H1 (cell line): ENCODE data around the gene PILRB. TPM values are rescaled to one million over a fixed set of nuclear protein-coding genes. Genes with fewer than 3 reads are reported as not detected.
"Not testable (repeated sequence)": the region's sequence is repeated elsewhere in the genome, so short reads cannot be mapped to it uniquely, and the experiment has no call there.

Source experiments
- CTCF ChIA-PET: fragments of 300-600 bp; sonication (Branson Sonifier 250); formaldehyde crosslinking; loops from one replicate; lab custom pipeline; 2021; ENCODE audit not compliant: partially characterized antibody; lab: Charles Lee
- POLR2A ChIA-PET: fragments of 300-600 bp; sonication (Branson Sonifier 250); formaldehyde crosslinking; loops from one replicate; lab custom pipeline; 2021; ENCODE audit warnings: inconsistent platforms; ENCODE audit not compliant: partially characterized antibody; lab: Charles Lee
- DNase-seq, 2 experiments: peaks; one replicate each; pipeline versions ENCODE4 v3.0.0 to v3.0.0-alpha.2; 2010 to 2022; ENCODE audit warnings: low spot score in 2 of 2, low read depth in 1 of 2, mixed read lengths in 1 of 2
- FAIRE-seq: peaks from 2 replicates; lab custom pipeline; 2011; peaks lifted over from hg19 to GRCh38; lab: Jason Lieb, UNC
- H2AFZ ChIP-seq: 2 replicates; pipeline ENCODE4 v1.8.1; 2012; ENCODE audit warnings: low read length, inconsistent platforms
- H2AK5ac ChIP-seq: 2 replicates; pipeline ENCODE4 v1.6.1; 2013; ENCODE audit warnings: low read depth, low read length
- H2BK120ac ChIP-seq: replicated peaks from 2 replicates; pipeline ENCODE3; 2013; ENCODE audit warnings: low read depth, low read length, inconsistent platforms
- H2BK12ac ChIP-seq: 2 replicates; pipeline ENCODE4 v1.6.1; 2013; ENCODE audit warnings: low read depth, low read length
- H2BK15ac ChIP-seq: 2 replicates; pipeline ENCODE4 v1.6.1; 2013; ENCODE audit warnings: low read length
- H2BK20ac ChIP-seq: 2 replicates; pipeline ENCODE4 v1.6.1; 2013; ENCODE audit warnings: low read length
- H2BK5ac ChIP-seq: 2 replicates; pipeline ENCODE4 v1.6.1; 2013; ENCODE audit warnings: low read depth, low read length
- H3K14ac ChIP-seq: 2 replicates; pipeline ENCODE4 v1.6.1; 2013; ENCODE audit warnings: inconsistent platforms; ENCODE audit not compliant: insufficient read length
- H3K18ac ChIP-seq: 2 replicates; pipeline ENCODE4 v1.6.1; 2013; ENCODE audit warnings: low read length; ENCODE audit errors: extremely low read depth
- H3K23ac ChIP-seq: 2 replicates; pipeline ENCODE4 v1.6.1; 2013; ENCODE audit warnings: inconsistent platforms; ENCODE audit not compliant: insufficient read length
- H3K23me2 ChIP-seq: 2 replicates; pipeline ENCODE4 v1.6.1; 2013; ENCODE audit warnings: low read depth, low read length
- H3K27ac ChIP-seq: 2 replicates; pipeline ENCODE4 v1.6.1; 2011; ENCODE audit warnings: low read depth, low read length, inconsistent platforms
- H3K27me3 ChIP-seq, 4 experiments: replicated peaks in 1 of 4; 1 replicate in 1 of 4; 2 replicates in 3 of 4; pipeline versions ENCODE4 v1.6.1 to v1.8.1; 2011 to 2013; ENCODE audit warnings: low read length in 3 of 4, mild to moderate bottlenecking in 3 of 4, inconsistent platforms in 2 of 4, mixed read lengths in 2 of 4, moderate library complexity in 1 of 4; ENCODE audit not compliant: control insufficient read depth in 3 of 4, insufficient read depth in 3 of 4; ENCODE audit errors: extremely low read depth in 1 of 4
- H3K36me3 ChIP-seq, 4 experiments: 2 replicates each; pipeline versions ENCODE4 v1.6.1 to v1.8.1; 2011 to 2013; ENCODE audit warnings: mild to moderate bottlenecking in 4 of 4, low read length in 3 of 4, moderate library complexity in 2 of 4, control low read depth in 1 of 4, inconsistent platforms in 1 of 4; ENCODE audit not compliant: insufficient read depth in 4 of 4, control insufficient read depth in 2 of 4
- H3K4ac ChIP-seq: replicated peaks from 2 replicates; pipeline ENCODE3; 2013; ENCODE audit warnings: low read length, low read depth, mixed read lengths, inconsistent platforms; ENCODE audit not compliant: insufficient read length
- H3K4me1 ChIP-seq, 4 experiments: replicated peaks in 1 of 4; 1 replicate in 1 of 4; 2 replicates in 3 of 4; pipeline versions ENCODE4 v1.6.1 to v1.8.1; 2011 to 2013; ENCODE audit warnings: low read length in 3 of 4, inconsistent platforms in 2 of 4, mixed read lengths in 1 of 4; ENCODE audit not compliant: insufficient read depth in 4 of 4, control insufficient read depth in 3 of 4
- H3K4me2 ChIP-seq, 2 experiments: 2 replicates each; pipeline versions ENCODE4 v1.6.1 to v1.8.1; 2011 to 2013; ENCODE audit warnings: low read depth in 2 of 2, low read length in 2 of 2, control low read depth in 1 of 2, inconsistent platforms in 1 of 2, mild to moderate bottlenecking in 1 of 2; ENCODE audit not compliant: insufficient read depth in 1 of 2
- H3K4me3 ChIP-seq, 4 experiments: fragments of 200-600, 300-600 bp in 1 of 4; sonication (generic), shearing (Covaris generic), sonication (Bioruptor Twin) in 1 of 4; 2 replicates each; pipeline versions ENCODE4 v1.5.1 to v1.8.1; 2011 to 2016; ENCODE audit warnings: low read length in 4 of 4, low read depth in 3 of 4, control low read depth in 2 of 4, inconsistent platforms in 2 of 4, mild to moderate bottlenecking in 2 of 4, mixed read lengths in 1 of 4, moderate library complexity in 1 of 4; ENCODE audit not compliant: insufficient read depth in 2 of 4; ENCODE audit errors: extremely low read depth in 1 of 4
- H3K56ac ChIP-seq: replicated peaks from 2 replicates; pipeline ENCODE3; 2013; ENCODE audit warnings: low read depth, mild to moderate bottlenecking, mixed read lengths, low read length, inconsistent platforms; ENCODE audit not compliant: insufficient read length
- H3K79me1 ChIP-seq: 2 replicates; pipeline ENCODE4 v1.6.1; 2013; ENCODE audit warnings: low read depth, low read length, control low read depth
- H3K79me2 ChIP-seq, 2 experiments: 2 replicates each; pipeline versions ENCODE4 v1.6.1 to v1.8.1; 2012 to 2013; ENCODE audit warnings: low read length in 2 of 2, mild to moderate bottlenecking in 2 of 2, inconsistent platforms in 1 of 2; ENCODE audit not compliant: insufficient read depth in 2 of 2, control insufficient read depth in 1 of 2
- H3K9ac ChIP-seq, 4 experiments: replicated peaks in 1 of 4; 1 replicate in 1 of 4; 2 replicates in 3 of 4; pipeline versions ENCODE4 v1.6.1 to v1.8.1; 2011 to 2013; ENCODE audit warnings: low read depth in 3 of 4, low read length in 3 of 4, control low read depth in 2 of 4, mild to moderate bottlenecking in 2 of 4, moderate library complexity in 2 of 4, inconsistent platforms in 1 of 4; ENCODE audit errors: extremely low read depth in 1 of 4
- H3K9me3 ChIP-seq, 2 experiments: 2 replicates each; pipeline versions ENCODE4 v1.6.1 to v1.8.1; 2012 to 2013; ENCODE audit warnings: mild to moderate bottlenecking in 2 of 2, moderate library complexity in 2 of 2, control low read depth in 1 of 2, inconsistent platforms in 1 of 2, low read depth in 1 of 2, low read length in 1 of 2, mixed read lengths in 1 of 2; ENCODE audit not compliant: insufficient read depth in 2 of 2
- H4K20me1 ChIP-seq, 2 experiments: replicated peaks in 1 of 2; 2 replicates each; pipeline versions ENCODE3 to v1.8.1; 2011 to 2013; ENCODE audit warnings: inconsistent platforms in 2 of 2, low read length in 2 of 2, mild to moderate bottlenecking in 1 of 2; ENCODE audit not compliant: insufficient read depth in 2 of 2, control insufficient read depth in 1 of 2
- H4K5ac ChIP-seq: 2 replicates; pipeline ENCODE4 v1.6.1; 2013; ENCODE audit warnings: low read length, low read depth, mixed read lengths, inconsistent platforms; ENCODE audit not compliant: insufficient read length
- H4K8ac ChIP-seq: 2 replicates; pipeline ENCODE4 v1.8.0; 2013; ENCODE audit warnings: mild to moderate bottlenecking, moderate library complexity, low read length, inconsistent platforms; ENCODE audit not compliant: insufficient read depth; ENCODE audit errors: extremely low read depth
- H4K91ac ChIP-seq: replicated peaks from 2 replicates; pipeline ENCODE3; 2013; ENCODE audit warnings: low read length, mixed read lengths, inconsistent platforms; ENCODE audit not compliant: insufficient read length
- BACH1 ChIP-seq: IDR thresholded peaks from 2 replicates; pipeline ENCODE4 v1.6.1; 2012; ENCODE audit warnings: low read length, improper control_type of control experiment
- E2F6 ChIP-seq: IDR thresholded peaks from 2 replicates; pipeline ENCODE4 v1.6.1; 2012; ENCODE audit warnings: inconsistent platforms
- KDM5A ChIP-seq: fragments of 200-600 bp; IDR thresholded peaks from 2 replicates; pipeline ENCODE4 v1.7.1; 2012; ENCODE audit warnings: mild to moderate bottlenecking, low read length, inconsistent platforms, mixed read lengths
- MAX ChIP-seq: IDR thresholded peaks from 2 replicates; pipeline ENCODE4 v1.6.1; 2012; ENCODE audit warnings: inconsistent platforms
- NRF1 ChIP-seq: IDR thresholded peaks from 2 replicates; pipeline ENCODE4 v1.6.1; 2011; ENCODE audit warnings: mild to moderate bottlenecking, low read depth, low read length, improper control_type of control experiment
- PHF8 ChIP-seq: fragments of 200-600 bp; sonication (generic); conservative IDR thresholded peaks from 2 replicates; pipeline ENCODE4 v1.7.1; 2012; ENCODE audit warnings: low read depth, mild to moderate bottlenecking, inconsistent platforms, low read length, moderate library complexity
- POLR2A ChIP-seq, 2 experiments: IDR thresholded peaks; 1 replicate in 1 of 2; 2 replicates in 1 of 2; pipeline ENCODE4 v1.6.1; 2011; ENCODE audit warnings: low read depth in 2 of 2, low read length in 2 of 2, mild to moderate bottlenecking in 2 of 2; ENCODE audit errors: control extremely low read depth in 1 of 2
- POLR2AphosphoS5 ChIP-seq: IDR thresholded peaks from 2 replicates; pipeline ENCODE4 v1.6.1; 2011; ENCODE audit warnings: low read depth, low read length
- SIN3A ChIP-seq, 2 experiments: IDR thresholded peaks in 1 of 2; conservative IDR thresholded peaks in 1 of 2; 2 replicates each; pipeline ENCODE4 v1.6.1; 2011 to 2012; ENCODE audit warnings: low read length in 2 of 2, improper control_type of control experiment in 1 of 2, low read depth in 1 of 2, mild to moderate bottlenecking in 1 of 2
- TEAD4 ChIP-seq: IDR thresholded peaks from 2 replicates; pipeline ENCODE4 v1.6.1; 2012; ENCODE audit warnings: low read depth, low read length, inconsistent platforms, mixed read lengths
- WGBS, 2 experiments: shearing (Covaris generic) in 1 of 2; methylation state at CpG; one replicate each; pipeline versions ENCODE4 v1.1.6 to v1.1.7; 2013 to 2015; ENCODE audit warnings: low lambda C conversion rate in 2 of 2, mixed read lengths in 2 of 2, inconsistent platforms in 1 of 2, low coverage in 1 of 2, missing lambda C conversion rate in 1 of 2; ENCODE audit not compliant: insufficient replicate concordance in 2 of 2, insufficient coverage in 1 of 2, insufficient read length in 1 of 2; ENCODE audit errors: extremely low coverage in 1 of 2, missing lambda C conversion rate in 1 of 2; 5-methylcytosine and 5-hydroxymethylcytosine counted together
- polyA plus RNA-seq, 7 experiments: library from polyadenylated mRNA; depleted of rRNA in 3 of 7; stranded (reverse) in 5 of 7; unstranded in 2 of 7; fragments of >200 nt in 5 of 7; fragments of 200-250 nt in 2 of 7; gene quantifications; 1 replicate in 5 of 7; 2 replicates in 1 of 7; 4 replicates in 1 of 7; pipeline versions ENCODE4 v1.2.1 to v1.2.3, GENCODE V29; 2011 to 2013; ENCODE audit warnings: missing spikeins in 2 of 7, mixed read lengths in 2 of 7
- total RNA-seq: library from RNA; stranded (reverse); fragmentation: NEBNext Ultra II Directional; extraction: Animal tissue kit (Norgen Biotek cat#: 25700); gene quantifications from 2 replicates; pipeline ENCODE4 v1.2.1, GENCODE V29; 2021

The PILRB gene
- total and polyA plus RNA-seq, 2 of the 8 experiments (the other 6 are each of a cell fraction or from before 2014, with no cell fraction given): 32.2 to 49.9 TPM

DNA sequence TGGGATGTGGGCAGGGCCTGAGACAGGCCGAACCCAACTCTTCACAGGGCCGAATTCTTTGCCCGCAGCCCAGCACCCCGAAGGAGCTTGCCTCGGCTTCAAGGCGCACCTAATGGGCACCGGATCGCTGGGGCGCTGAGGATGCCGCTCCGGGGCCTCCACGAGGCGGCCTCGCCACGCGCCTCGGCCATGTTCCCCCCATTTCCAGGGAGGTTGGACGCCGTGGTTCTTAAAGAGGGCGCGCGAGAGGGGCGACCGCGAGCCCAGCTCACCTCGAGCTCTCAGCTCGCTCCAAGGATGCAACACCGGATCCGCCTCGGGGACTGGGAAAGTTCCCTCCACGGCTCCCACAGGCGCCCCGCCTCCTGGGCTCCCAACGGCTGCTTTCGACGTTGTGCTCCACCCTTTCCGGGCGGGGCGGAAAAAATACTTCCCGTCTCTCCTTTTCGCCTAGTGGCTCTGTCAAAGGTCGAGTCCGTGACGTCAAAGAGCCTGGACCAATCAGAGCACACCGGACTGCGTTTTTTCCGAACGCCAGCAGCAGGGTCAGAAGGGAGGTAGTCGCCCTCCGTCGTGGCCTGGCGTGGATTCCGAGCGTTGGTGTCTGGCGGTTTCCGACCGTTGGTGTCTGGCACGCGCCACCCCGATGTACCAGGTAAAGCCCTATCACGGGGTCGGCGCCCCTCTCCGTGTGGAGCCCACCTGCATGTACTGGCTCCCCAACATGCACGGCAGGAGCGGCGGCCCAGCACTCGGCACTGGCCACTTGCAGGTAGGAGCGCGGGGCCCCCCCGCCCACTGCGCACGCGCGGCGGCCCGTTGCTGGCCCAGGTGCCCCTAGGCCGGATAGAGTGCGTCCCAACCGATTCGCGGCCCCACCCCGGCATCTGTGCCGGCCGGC lies 22.1 kb upstream of the PILRB start:
- H3K4me1 ChIP-seq, FAIRE-seq, H3K14ac ChIP-seq, H3K23ac ChIP-seq, H3K79me1 ChIP-seq, H2BK12ac ChIP-seq, H3K56ac ChIP-seq, H3K23me2 ChIP-seq, H2BK5ac ChIP-seq, H2BK120ac ChIP-seq, H3K27me3 ChIP-seq, H3K4ac ChIP-seq, H4K91ac ChIP-seq, H2BK20ac ChIP-seq, H2AFZ ChIP-seq, H4K20me1 ChIP-seq, H3K9me3 ChIP-seq, H2AK5ac ChIP-seq: not testable (repeated sequence)
- Histone ChIP-seq H3K79me2 (peaks cover 0 to 12% of the 10 kb centered on the region in 2 experiments; a peak in 2 of 4 replicates), H3K27ac (peak overlapping the region; percentile 90), H3K9ac (peak overlapping the region; percentile 0 to 91 (median 71)), H3K18ac (peak overlapping the region; percentile 71), H4K8ac (0 out of 2 replicates have a peak overlapping the region, but pooled peaks have one; percentile 79), H3K36me3 (peaks cover 0 to 10% (median 3%) of the 10 kb centered on the region in 4 experiments; a peak in 3 of 8 replicates), H2BK15ac (peak overlapping the region; percentile 88; the same call in 1 of the 2 replicates), H3K4me3 (peak overlapping the region; percentile 67 to 76 (median 72)), H4K5ac (peak overlapping the region; percentile 81), H3K4me2 (peak overlapping the region; percentile 46 to 55)
- WGBS, 2 experiments: 1% methylated on average over 76 of the region's 85 CpGs; no CpG with 5 or more reads in 1 of the 2 experiments
- CTCF ChIA-PET: interaction anchor here (0.6 to 1.5 kb wide), 2 partner anchors 9 to 154 kb away, joined by 3 to 6 read pairs; no protein-coding TSS in a partner anchor
- peak; percentile 44 to 92 for DNase-seq
- POLR2A ChIA-PET: interaction anchor here (0.6 to 1.6 kb wide), 6 partner anchors 23 to 366 kb away, joined by 3 to 4 read pairs (median 3); partner anchors contain the start of gene ZCWPW1
- TF ChIP-seq BACH1 (peak; percentile 28; the same call in 1 of the 2 replicates), E2F6 (peak; percentile 55), POLR2A (IDR thresholded peaks at IDR 0.05; ENCODE audit: control extremely low read depth in 1 of 2, low read depth in 2 of 2, low read length in 2 of 2) (peak; percentile 88 to 97), KDM5A (peak; percentile 33; the same call in 1 of the 2 replicates), TEAD4 (0 out of 2 replicates have a peak, but pooled peaks have one; percentile 23), POLR2AphosphoS5 (peak; percentile 98), SIN3A (conservative IDR thresholded peaks at IDR 0.05 in 1 of 2, IDR thresholded peaks at IDR 0.05 in 1 of 2; ENCODE audit: low read depth in 1 of 2, low read length in 2 of 2) (peak in 1 of 2 experiments; percentile 68; a peak in 1 of 4 replicates), MAX (peak; percentile 51), NRF1 (peak; percentile 54), PHF8 (peak; percentile 93)
